BE2C (cell line): Measurements from ENCODE around the gene UNC5B.

Source experiments
- DNase-seq: peaks from one replicate; pipeline ENCODE4 v3.0.0-alpha.2; 2020
- H3K27me3 ChIP-seq: fragments of 250-450 bp; sonication (Bioruptor Pico); 2 replicates; pipeline ENCODE4 v1.5.1; 2020; ENCODE audit warnings: mild to moderate bottlenecking
- H3K36me3 ChIP-seq: fragments of 250-450 bp; sonication (Bioruptor Pico); 2 replicates; pipeline ENCODE4 v1.5.1; 2020; ENCODE audit warnings: mild to moderate bottlenecking
- H3K4me1 ChIP-seq: fragments of 250-450 bp; sonication (Bioruptor Pico); 2 replicates; pipeline ENCODE4 v1.5.1; 2020
- H3K4me3 ChIP-seq: 2 replicates; pipeline ENCODE4 v1.5.1; 2011; ENCODE audit warnings: low read depth, low read length
- H3K9me3 ChIP-seq: fragments of 250-450 bp; sonication (Bioruptor Pico); 2 replicates; pipeline ENCODE4 v1.5.1; 2020
- TF ChIP-seq, protein P1 (sequence below): IDR thresholded peaks from 2 replicates; pipeline ENCODE4 v1.5.1; 2012; ENCODE audit warnings: mild to moderate bottlenecking, low read depth, low read length

Gene UNC5B

DNA sequence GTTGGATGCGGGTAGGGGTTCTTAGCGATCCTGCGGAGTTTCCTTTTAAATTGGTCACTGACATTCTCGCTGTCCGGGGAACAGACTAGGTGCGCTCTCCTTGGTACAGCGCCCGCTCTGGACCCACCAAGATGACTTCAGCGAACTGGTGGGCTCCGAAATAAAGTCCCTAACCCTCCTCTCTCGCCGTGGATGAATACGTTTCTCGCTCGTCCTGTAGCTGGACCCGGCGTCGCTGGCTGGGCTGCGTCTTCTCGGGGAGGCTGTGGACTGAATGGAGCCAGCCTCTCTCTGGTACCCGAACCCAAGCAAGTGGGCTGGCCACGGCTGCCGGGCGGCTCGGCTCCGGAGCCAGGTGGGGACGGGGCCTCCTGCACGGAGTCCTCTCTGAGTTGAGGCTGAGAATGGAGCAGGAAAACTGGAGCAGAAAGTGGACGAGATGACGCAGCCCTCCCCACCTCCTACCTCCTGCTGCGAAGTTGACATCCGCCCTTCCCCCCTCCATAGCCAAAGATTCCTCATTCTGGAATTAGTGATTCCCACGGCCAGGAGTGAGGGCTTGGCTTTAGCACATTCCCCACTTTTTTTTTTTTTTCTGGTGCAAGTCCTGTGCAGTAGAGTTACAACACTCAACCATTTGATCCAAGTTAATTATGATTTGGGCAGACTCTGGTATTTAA is 1.5 kb downstream of the UNC5B start:
- Histone ChIP-seq H3K4me1 (peaks cover 23% of the 10 kb centered on the region), H3K36me3 (peaks cover 44% of the 10 kb centered on the region), H3K27me3 (no peaks in the 10 kb centered on the region), H3K9me3 (no peaks in the 10 kb centered on the region), H3K4me3 (peak overlapping the region; percentile 97)
- DNase-seq: peak; percentile 31
- TF ChIP-seq, protein P1, sequence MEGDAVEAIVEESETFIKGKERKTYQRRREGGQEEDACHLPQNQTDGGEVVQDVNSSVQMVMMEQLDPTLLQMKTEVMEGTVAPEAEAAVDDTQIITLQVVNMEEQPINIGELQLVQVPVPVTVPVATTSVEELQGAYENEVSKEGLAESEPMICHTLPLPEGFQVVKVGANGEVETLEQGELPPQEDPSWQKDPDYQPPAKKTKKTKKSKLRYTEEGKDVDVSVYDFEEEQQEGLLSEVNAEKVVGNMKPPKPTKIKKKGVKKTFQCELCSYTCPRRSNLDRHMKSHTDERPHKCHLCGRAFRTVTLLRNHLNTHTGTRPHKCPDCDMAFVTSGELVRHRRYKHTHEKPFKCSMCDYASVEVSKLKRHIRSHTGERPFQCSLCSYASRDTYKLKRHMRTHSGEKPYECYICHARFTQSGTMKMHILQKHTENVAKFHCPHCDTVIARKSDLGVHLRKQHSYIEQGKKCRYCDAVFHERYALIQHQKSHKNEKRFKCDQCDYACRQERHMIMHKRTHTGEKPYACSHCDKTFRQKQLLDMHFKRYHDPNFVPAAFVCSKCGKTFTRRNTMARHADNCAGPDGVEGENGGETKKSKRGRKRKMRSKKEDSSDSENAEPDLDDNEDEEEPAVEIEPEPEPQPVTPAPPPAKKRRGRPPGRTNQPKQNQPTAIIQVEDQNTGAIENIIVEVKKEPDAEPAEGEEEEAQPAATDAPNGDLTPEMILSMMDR: no peak

DNA sequence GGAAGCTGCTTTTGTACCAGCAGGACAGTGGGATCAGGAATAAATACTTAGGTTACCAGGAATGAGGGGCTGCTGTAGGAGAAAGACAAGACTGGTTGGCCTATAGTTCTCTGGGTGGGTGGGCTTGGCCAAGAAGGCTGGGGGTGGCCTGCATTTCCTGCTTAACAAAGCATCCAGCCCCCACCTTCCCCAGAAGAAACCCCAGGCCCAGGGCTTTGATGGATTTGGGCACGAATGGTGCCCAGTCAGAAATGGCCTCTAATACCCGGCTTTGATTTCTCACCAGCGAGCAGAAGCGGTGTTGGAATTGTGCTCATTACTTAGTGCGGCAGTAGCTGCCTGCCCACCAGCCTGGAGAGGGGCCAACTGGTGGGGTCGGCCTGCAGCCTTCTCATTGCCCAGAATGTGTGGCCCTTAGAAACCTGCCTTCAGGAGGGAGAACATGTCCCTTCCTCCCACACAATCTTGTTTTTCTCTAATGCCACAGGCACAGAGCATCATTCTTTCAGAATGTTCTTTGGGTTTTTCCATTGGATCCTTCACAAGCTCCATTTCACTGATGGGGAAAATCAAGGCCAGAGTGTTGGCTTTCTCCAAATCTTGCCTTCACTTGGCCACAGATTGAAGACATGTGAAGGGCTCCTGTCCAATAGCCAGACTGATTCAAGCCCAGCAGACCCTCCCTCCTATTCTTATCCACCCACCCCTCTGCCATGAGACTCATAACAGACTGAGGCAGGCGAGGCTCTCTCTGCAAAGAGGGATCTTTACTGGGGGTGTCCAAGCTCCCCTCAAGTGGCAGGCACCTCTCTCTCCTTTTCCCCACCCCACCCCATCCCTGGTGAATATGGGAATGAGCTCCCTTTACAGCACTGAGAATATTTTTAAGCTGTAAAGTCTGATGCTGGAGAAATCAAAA is 2.5 kb downstream of the UNC5B start:
- Histone ChIP-seq H3K36me3 (peaks cover 54% of the 10 kb centered on the region), H3K4me1 (peaks cover 22% of the 10 kb centered on the region), H3K4me3 (peak overlapping the region; percentile 97), H3K27me3 (no peaks in the 10 kb centered on the region), H3K9me3 (no peaks in the 10 kb centered on the region)
- peak; percentile 19 for DNase-seq
- TF ChIP-seq, protein P1: no peak

DNA sequence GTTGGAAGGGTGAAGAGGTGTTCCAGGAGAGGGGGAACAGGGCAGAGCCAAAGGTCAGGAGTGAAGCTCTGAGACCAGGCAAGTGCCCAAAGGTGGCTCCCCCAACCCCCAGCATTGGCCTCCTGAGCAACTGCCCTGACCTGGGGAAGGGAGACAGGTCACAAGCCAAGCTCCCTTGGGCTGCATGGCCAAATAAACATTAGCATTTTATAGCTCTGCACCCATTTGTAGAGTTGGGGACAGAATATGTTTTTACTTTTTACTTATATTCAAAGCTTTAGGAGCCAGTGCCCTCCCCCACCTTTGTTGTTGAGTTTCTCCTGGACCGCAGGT is 4.0 kb downstream of the UNC5B start:
- TF ChIP-seq, protein P1: no peak
- no peaks in the 10 kb centered on the region for H3K27me3 ChIP-seq
- DNase-seq: peak; percentile 4
- H3K36me3 ChIP-seq: peaks cover 61% of the 10 kb centered on the region
- H3K4me1 ChIP-seq: peaks cover 28% of the 10 kb centered on the region
- peak overlapping the region; percentile 97 for H3K4me3 ChIP-seq
- H3K9me3 ChIP-seq: no peaks in the 10 kb centered on the region

DNA sequence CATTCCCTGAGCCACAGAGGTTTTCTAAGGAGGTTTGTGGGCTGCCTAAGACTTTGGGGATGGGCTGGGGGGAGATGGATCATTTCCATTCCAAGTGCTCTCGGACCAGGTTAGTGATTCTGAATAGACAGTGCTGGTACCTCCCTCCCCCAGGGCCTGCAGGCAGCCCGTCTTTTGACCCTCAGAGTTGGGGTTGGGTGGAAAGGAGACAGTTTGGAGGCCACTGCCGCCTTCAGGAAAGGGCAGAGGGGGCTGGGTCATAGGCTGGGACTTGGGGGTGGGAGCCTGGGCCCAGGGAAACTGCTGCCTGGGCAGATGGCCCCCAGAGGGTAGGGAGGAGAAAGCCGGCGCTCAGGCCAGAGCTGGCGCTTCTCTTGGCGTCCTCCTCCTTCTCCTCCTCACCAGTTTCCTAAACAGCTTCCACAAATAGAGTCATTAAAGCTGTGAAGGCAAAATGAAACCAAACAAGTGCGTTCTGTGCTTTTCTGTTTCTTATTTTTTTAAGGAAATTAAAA is 4.4 kb downstream of the UNC5B start:
- H3K4me1 ChIP-seq: peaks cover 30% of the 10 kb centered on the region
- H3K4me3 ChIP-seq: peak overlapping the region; percentile 97
- H3K27me3 ChIP-seq: no peaks in the 10 kb centered on the region

DNA sequence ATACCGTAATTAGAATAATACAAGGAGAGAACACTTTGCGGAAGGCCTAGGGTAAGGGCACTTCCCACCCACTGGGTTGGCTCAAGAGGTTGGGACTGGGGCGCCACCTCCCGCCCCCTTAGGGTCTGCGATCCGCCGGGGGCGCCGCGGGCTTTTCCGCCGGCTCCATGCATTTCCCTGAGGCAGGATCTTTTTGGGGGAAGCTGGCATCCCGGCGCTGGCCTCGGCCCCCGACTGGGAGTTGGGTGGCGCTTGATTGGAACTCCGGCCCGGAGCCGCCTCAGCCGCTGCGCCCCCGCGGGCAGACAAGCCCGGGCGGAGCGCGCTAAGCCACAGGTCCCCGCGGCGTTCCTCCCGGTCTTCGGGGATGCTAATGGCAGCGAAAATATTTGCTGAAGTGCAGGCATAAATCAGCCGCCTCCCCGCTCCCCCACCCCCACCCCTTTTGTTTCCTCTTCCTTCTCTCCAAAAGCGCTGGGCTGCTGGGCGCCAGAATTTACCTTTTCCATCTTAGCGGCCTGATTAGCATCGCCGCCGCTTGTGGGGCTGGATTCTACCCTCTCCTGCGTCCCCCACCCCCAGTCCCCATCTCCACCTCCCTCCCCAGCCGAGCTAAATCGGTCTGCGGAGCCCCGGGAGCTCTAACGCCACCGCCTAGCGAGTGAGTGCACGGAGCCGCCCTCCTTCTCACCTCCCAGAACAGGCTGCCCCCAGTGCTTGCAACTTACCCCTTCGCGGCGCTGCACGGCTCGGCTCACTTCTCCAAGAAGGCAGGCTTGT is 5.1 kb downstream of the UNC5B start:
- Histone ChIP-seq H3K4me3 (peak overlapping the region; percentile 97), H3K9me3 (no peaks in the 10 kb centered on the region), H3K36me3 (peaks cover 70% of the 10 kb centered on the region), H3K4me1 (peaks cover 36% of the 10 kb centered on the region), H3K27me3 (no peaks in the 10 kb centered on the region)
- TF ChIP-seq, protein P1: no peak
- DNase-seq: peak; percentile 43

More for the DNA sequence above, 4.4 kb downstream of the UNC5B start:
- Histone ChIP-seq H3K9me3 (no peaks in the 10 kb centered on the region), H3K36me3 (peaks cover 65% of the 10 kb centered on the region)
- DNase-seq: peak; percentile 46
- TF ChIP-seq, protein P1: no peak
